HFFc6 (cell line): ENCODE results near the gene PRSS36. TPM values are rescaled to one million over a fixed set of nuclear protein-coding genes. Genes with fewer than 3 reads are reported as not detected.
"Not testable (repeated sequence)": the region's sequence is repeated elsewhere in the genome, so short reads cannot be mapped to it uniquely, and the experiment has no call there.

Source experiments
- DNase-seq: peaks from one replicate; pipeline ENCODE4 v3.0.0-alpha.2; 2018
- H3K27ac Mint-ChIP-seq: 2 replicates; pipeline ENCODE4 v1.8.0; 2020; ENCODE audit warnings: mild to moderate bottlenecking, mixed read lengths
- H3K27me3 Mint-ChIP-seq: 2 replicates; pipeline ENCODE4 v1.8.0; 2021; ENCODE audit warnings: mild to moderate bottlenecking, moderate library complexity, mixed read lengths; ENCODE audit not compliant: insufficient read depth
- H3K36me3 Mint-ChIP-seq: 2 replicates; pipeline ENCODE4 v1.8.0; 2021; ENCODE audit warnings: low read depth, mixed read lengths
- H3K4me1 Mint-ChIP-seq: 2 replicates; pipeline ENCODE4 v1.8.0; 2020; ENCODE audit warnings: low read depth, mixed read lengths
- H3K4me3 Mint-ChIP-seq: 2 replicates; pipeline ENCODE4 v1.8.0; 2020; ENCODE audit warnings: mild to moderate bottlenecking, moderate library complexity, mixed read lengths
- H3K9me3 Mint-ChIP-seq: 2 replicates; pipeline ENCODE4 v1.8.0; 2020; ENCODE audit warnings: mild to moderate bottlenecking, mixed read lengths
- CTCF ChIP-seq: fragments of 200-600 bp; sonication (generic); IDR thresholded peaks from 2 replicates; pipeline ENCODE4 v1.5.0; 2021; ENCODE audit warnings: antibody characterized with exemption, mild to moderate bottlenecking
- total RNA-seq, 6 experiments: library from RNA; stranded (reverse); fragmentation: NEBNext Ultra II Directional; extraction: Animal tissue kit (Norgen Biotek cat#: 25700); gene quantifications; 2 replicates in 1 of 6; 3 replicates in 5 of 6; pipeline ENCODE4 v1.2.3, GENCODE V29; 2021

Gene PRSS36
- total RNA-seq, 6 experiments from 2014 or later = 0.38 to 0.60 (median 0.47) TPM; not detected in 2

- H3K27ac Mint-ChIP-seq = no peak overlapping the region
- H3K4me3 Mint-ChIP-seq = no peak overlapping the region
- H3K9me3 Mint-ChIP-seq = no peaks in the 10 kb centered on the region
- H3K4me1 Mint-ChIP-seq = no peaks in the 10 kb centered on the region
- no peaks in the 10 kb centered on the region for H3K36me3 Mint-ChIP-seq
- DNase-seq = no peak
- no peak for TF ChIP-seq CTCF
- H3K27me3 Mint-ChIP-seq = peaks cover 3% of the 10 kb centered on the region
Measured at GRCh38 chr16:31167315-31167714, 17.4 kb upstream of the PRSS36 start.

- Mint-ChIP-seq H3K9me3 (no peaks in the 10 kb centered on the region), H3K4me1 (peaks cover 6% of the 10 kb centered on the region; the same call in 1 of the 2 replicates), H3K27ac (no peak overlapping the region), H3K4me3 (no peak overlapping the region; the same call in 1 of the 2 replicates), H3K27me3 (peaks cover 20% of the 10 kb centered on the region), H3K36me3 (no peaks in the 10 kb centered on the region)
- DNase-seq = no peak
- TF ChIP-seq CTCF = no peak
Measured at GRCh38 chr16:31157136-31157535, 7.3 kb upstream of the PRSS36 start.

GRCh38 chr16:31150976-31151375 is 1.1 kb upstream of the PRSS36 start:
- not testable (repeated sequence) for DNase-seq, H3K4me3 Mint-ChIP-seq, H3K4me1 Mint-ChIP-seq, H3K36me3 Mint-ChIP-seq, H3K9me3 Mint-ChIP-seq, H3K27ac Mint-ChIP-seq
- peaks cover 23% of the 10 kb centered on the region for H3K27me3 Mint-ChIP-seq

- H3K4me3 Mint-ChIP-seq = no peak overlapping the region
- peaks cover 24% of the 10 kb centered on the region for H3K27me3 Mint-ChIP-seq
- H3K36me3 Mint-ChIP-seq = no peaks in the 10 kb centered on the region
- H3K9me3 Mint-ChIP-seq = no peaks in the 10 kb centered on the region
- TF ChIP-seq CTCF = no peak
- H3K4me1 Mint-ChIP-seq = no peaks in the 10 kb centered on the region
- no peak for DNase-seq
- H3K27ac Mint-ChIP-seq = no peak overlapping the region
Measured at GRCh38 chr16:31149332-31149731, 534 bp downstream of the PRSS36 start.

GRCh38 chr16:31148896-31149295 is 970 bp downstream of the PRSS36 start:
- no peak overlapping the region for H3K27ac Mint-ChIP-seq
- no peaks in the 10 kb centered on the region for H3K4me1 Mint-ChIP-seq
- TF ChIP-seq CTCF = no peak
- H3K27me3 Mint-ChIP-seq = peaks cover 24% of the 10 kb centered on the region
- no peaks in the 10 kb centered on the region for H3K36me3 Mint-ChIP-seq
- no peak overlapping the region for H3K4me3 Mint-ChIP-seq
- DNase-seq = no peak
- H3K9me3 Mint-ChIP-seq = no peaks in the 10 kb centered on the region

GRCh38 chr16:31148281-31148728 is 1.6 kb downstream of the PRSS36 start:
- no peak for TF ChIP-seq CTCF
- Mint-ChIP-seq H3K4me1 (no peaks in the 10 kb centered on the region), H3K27me3 (peaks cover 21% of the 10 kb centered on the region), H3K4me3 (no peak overlapping the region), H3K36me3 (no peaks in the 10 kb centered on the region), H3K9me3 (no peaks in the 10 kb centered on the region), H3K27ac (no peak overlapping the region)
- DNase-seq = no peak
